HG02884 (cell line): Measurements from ENCODE around the gene ARMC12.

Source experiments
- ATAC-seq: cut with Tn5 transposase; IDR thresholded peaks from one replicate; pipeline ENCODE4 v1.9.1; 2021; ENCODE audit warnings: mild to moderate bottlenecking, moderate library complexity; ENCODE audit not compliant: unreplicated experiment

ARMC12 gene

DNA sequence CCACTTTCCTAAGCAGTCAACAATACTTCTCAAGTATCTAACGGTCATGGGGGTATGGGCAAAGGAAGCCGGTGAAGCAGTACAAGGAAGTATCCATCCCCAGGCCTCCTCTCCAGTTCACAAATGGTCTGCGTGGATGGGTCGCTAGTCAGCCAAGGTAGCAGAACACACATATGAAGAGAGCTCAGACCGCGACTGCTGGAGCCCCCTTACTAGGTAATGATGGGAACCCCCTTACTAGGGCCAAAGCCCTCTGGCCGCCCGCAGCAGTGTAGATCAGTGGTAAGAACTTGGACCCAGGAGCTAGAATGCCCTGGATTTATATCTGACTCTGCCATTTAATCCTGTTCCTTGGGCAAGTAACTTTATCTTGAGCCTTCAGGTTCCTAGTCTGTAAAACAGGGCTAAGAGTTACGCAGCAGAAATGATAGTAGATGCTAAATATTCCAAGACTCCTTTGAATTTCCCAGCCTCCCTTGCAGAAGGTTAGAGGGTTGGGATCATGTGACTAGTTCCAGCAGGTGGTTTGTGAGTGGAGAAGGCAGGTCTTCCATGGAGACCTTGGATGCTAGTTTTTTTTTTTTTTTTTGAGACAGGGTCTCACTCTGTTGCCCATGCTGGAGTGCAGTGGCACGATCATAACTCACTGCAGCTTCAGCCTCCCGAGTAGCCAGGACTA lies 37.4 kb downstream of the ARMC12 start:
- no peak for ATAC-seq

DNA sequence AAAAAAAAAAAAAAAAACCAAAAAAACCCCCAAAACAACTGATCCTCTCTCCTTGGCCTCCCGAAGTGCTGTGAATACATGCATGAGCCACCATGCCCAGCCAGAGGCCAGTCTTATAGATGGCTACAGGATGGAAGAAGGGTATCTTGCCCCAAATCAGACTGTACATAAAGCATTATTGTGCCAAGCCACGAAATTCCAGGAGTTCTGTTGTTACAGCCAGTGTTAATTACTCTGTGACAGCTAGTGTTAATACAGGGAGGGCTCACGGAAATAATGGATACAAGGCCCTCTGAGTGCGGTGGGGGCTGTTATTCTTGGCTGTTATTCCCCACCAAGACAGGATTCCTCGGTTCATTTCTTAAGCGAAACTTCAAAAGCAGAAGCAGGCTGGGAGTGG lies 38.2 kb downstream of the ARMC12 start:
- ATAC-seq, result no peak

DNA sequence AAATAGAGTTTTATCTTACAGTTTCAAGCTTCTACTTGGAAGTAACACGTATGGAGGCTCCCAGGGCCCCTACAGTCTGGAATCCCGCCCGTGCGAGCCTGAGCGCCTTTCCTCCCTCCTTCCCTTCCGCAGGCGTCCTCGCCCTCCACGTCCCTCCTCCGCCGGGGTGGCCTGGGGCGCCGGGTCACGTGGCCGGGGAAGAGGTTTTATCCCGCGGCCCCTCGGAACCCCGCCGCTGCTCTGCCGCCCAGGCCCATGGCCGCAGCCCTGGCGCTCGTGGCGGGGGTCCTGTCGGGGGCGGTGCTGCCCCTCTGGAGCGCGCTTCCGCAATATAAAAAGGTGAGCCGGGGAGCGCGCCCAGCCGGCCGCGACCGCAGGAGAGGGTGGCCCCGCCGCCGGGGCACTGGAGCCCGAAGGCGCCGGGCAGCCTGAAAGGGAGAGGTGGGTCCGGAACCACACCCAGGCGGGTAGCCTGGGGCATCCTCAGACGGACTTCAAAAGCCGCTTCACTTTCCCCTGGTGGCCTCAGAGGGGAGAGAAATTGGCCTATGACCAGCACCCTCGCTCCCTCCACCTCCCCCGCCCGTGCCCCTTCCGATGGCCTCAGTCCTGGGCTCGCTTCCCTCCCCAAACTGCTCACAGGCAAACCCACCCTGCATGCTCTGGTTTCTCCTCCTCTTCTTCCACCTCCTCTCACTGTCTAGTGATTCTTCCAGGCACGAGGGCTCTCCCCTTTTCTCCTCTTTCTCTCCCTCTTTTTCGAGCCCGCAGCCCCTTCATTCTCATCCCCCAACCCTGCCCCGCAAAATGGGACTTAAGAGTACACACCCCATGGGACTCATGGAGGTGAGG lies 39.8 kb downstream of the ARMC12 start, which contains the start of gene CLPSL2:
Gene CLPSL2, plus strand, starts transcription at position 235 of the 852 bp plus-strand sequence. Its CDS starts 21 bp downstream, at position 256.
- ATAC-seq, result no peak

DNA sequence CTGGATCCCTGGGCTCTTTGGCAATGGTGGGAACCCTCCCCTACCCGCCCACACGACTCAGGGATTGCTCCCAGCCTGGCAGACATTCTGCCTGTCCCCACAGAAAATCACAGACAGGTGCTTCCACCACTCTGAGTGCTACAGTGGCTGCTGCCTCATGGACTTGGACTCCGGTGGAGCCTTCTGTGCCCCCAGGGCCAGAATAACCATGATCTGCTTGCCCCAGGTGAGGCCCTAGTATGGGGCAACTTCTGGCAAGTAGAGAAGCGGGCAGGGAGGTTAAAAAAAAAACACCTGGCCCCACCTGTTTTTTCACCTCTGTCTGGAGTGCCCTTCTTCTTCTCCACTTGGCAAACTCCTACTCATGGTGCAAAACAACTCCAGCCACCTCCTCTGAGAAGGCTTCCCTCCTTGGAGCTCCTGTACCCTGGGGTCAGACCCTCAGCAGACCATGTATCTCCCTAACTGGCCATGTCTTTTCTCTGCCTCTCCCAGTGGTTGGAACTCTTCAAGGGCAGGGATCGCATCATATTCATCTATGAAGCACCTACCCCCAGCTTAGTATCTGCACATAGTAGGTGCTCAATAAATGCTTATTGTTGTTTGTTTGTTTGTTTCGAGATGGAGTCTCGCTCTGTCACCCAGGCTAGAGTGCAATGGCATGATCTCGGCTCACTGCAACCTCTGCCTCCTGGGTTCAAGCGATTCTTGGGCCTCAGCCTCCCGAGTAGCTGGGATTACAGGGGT lies 40.7 kb downstream of the ARMC12 start:
- ATAC-seq, result no peak

DNA sequence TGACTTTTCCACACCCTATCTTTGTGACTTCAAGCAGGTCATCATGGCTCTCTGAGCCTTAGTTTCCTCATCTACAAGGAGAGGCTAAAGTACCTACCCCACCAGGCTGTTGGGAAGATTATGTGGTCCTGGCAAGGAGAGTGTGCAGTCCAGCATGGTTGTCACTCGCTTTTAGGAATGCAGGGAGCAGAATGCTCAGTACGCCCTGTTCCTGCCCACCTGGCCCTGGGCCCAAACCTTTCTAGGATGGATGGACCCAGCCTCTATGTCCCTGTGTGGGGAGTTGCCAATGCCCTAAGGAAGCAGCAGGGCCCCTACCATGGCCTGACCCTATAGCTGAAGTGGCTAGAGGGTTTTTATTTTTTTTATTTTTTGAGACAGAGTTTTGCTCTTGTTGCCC lies 41.6 kb downstream of the ARMC12 start:
- ATAC-seq, result no peak

DNA sequence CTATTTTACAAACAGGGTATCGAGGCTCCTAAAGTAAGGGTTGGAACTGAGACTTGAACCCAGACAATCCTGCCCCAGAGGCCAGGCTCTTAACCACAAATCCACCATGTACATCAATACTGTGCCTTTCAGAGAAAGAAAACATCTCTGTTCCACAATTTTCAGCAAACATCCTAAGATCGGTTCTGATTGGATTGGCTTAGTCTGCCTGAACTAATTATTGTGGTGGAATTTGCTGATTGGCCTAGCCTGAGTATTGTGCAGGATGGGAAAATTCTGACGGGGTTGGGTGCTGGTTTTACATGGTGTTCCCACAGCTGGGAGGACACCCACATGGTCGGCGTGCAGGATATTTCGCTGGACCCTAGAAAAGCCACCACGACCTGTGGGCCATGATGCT lies 43.9 kb downstream of the ARMC12 start, which contains the start of gene CLPSL1:
Gene CLPSL1, plus strand, starts transcription at position 301 of the 400 bp plus-strand sequence. Its CDS starts 92 bp downstream, at position 393.
- no peak for ATAC-seq

DNA sequence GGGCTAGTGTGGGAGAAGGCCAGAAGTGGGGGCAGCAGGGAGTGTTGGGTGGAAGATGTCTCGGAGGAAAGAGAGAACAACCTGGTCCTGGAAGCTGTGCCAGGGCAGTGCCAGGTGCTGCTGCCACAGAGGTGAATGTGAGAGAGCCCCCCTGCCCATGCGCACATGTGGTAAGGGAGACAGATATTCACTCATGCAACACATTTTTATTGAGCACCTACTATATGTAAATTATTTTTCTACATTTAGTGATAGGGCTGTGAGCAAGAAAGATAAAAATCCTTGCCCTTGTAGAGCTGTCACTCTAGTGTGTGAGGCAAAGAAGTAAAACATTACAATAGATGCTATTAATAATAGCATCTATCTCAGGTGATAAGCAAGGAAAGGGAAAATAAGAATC lies 44.5 kb downstream of the ARMC12 start:
- no peak for ATAC-seq

DNA sequence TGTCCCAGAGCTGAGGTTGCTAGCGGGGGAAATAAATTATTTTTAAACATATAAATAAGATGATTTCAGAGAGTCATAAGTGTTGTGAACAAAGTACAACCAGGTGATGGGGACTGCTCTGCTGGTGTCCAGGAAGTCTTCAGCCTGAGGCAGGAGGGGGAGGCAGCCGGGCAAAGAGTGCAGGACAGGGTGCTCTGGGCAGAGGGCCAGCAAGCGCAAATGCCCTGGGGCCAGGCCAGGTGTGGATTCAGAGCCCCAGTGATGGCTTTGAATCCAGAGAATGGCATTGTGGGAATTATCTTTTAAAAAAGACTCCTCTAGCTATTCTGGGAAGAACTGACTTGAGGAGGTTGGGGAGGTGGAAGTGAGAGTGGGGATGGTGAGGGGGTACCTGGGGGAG lies 45.6 kb downstream of the ARMC12 start:
- no peak for ATAC-seq

DNA sequence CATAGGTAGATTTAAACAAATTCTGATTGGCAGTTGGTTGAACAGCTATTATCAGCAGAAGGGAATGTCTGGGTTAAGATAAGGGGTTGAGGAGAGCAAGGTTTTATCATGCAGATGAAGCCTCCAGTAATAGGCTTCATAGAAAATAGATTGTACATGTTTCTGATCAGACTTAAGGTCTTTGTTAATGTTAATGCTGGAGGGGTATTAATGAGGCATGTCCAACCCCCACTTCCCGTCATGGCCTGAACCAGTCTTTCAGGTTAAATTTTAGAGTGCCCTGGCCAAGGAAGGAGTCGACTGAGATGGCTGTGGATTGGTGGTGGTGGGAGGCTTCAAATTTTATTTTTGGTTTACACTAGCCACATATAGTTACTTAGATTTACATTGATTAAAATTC lies 47.4 kb downstream of the ARMC12 start:
- ATAC-seq, result no peak

DNA sequence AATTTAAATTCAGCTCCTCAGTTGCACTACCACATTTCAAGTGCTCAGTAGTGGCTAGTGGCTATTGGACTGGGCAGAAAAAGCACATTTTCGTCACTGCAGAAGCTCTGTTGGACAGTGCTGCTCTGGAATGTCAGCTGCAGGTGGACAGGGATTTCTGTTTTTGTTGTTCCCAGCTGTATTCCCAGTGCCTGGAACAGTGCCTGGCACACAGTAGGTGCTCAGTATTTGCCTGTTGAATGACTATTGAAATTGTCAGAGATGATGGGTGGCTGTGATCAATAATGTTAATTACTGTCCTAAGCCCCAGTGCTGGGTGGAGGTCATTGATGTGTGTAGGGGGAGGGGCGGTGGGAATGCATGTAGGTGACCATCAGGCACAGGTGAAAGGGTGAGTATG lies 49.4 kb downstream of the ARMC12 start:
- no peak for ATAC-seq

DNA sequence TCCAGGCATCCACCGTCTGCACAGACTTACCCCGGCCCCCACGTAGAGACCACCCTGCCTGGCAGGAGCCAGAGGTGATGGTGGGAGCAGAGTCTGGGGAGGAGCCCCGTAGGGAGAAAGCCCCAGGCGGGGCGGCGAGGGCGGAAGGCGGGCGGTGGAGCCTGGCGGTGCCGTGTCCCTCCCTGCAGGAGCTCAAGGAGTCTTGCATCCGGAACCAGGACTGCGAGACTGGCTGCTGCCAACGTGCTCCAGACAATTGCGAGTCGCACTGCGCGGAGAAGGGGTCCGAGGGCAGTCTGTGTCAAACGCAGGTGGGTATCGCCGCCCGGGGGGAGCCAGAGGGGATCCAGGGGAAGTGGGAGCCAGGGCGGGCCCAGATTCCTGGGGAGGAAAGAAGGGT lies 50.0 kb downstream of the ARMC12 start:
- no peak for ATAC-seq

DNA sequence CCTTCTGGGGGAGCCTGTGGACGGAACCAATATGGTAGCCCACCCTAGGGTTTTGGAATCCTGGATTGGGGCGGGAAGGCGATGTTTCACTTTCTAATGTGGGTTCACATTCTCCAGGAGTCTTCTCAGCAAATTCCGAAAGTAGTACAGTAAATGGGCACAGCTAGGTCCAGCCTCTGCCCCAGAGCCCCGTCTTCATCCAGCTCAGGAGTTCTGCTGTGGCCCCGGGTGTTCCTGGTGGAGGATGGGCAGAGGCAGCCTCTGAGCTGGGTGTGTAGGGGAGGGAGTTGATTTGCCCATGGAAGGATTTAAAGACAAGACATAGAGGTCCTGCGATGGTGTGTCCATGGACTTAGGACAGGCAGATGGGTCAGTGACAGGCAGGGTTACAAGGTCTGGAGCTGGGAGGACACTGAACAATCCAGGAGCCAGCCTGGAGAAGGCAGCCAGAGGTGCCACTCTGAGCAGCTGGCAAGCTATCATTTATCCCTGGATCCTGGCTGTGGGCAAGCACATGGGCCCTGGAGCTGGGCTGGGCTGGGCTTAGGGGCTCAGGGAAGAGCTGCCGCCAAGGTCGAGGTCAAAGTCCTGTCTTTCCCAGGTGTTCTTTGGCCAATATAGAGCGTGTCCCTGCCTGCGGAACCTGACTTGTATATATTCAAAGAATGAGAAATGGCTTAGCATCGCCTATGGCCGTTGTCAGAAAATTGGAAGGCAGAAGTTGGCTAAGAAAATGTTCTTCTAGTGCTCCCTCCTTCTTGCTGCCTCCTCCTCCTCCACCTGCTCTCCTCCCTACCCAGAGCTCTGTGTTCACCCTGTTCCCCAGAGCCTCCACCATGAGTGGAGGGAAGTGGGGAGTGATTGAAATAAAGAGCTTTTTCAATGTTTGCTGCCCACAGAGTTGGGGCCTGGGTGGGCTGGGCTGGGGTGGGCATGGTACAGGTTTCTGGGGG lies 50.7 kb downstream of the ARMC12 start:
- no peak for ATAC-seq

DNA sequence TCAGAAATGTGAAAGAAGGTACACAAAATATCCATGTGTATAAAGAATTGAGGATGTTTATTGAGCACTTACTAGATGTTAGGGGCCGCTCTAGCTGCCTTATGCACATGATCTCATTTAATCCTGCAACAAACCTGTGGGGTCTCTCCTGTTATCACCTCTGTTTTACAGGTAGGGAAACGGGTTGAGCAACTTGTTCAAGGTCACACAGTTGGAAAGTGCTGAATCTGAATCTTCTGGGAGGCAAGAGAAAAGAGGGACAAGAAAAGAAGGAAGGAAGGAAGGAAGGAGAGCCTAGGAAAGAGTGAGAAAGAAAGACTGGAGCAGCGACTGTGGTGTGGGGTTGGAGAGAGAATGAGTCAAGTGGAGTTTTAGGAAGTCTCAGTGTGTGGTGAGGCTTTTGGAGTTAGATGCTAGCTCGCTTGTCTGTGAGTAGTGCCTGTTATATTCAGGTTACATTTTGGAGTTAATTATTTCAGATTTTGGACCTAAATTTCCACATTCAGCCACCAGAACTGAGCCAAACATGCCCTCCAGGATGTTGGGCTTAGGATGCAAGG lies 51.7 kb downstream of the ARMC12 start:
- no peak for ATAC-seq

DNA sequence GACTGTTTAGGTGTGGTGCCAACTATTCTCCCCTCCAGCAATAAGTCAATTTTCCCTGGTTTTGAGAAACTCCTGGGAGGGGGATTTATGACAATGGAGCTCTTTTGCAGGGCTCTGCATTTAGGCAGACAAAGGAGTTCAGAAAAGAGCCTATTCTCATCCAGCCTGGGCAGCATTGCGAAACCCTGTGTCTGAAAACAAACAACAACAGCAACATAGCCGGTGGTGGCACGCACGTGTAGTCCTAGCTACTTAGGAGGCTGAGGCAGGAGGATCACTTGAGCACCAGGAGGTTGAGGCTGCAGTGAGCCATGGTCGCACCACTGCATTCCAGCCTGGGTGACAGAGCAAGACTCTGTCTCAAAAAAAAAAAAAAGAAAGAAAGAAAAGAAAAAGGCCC lies 53.9 kb downstream of the ARMC12 start:
- no peak for ATAC-seq

DNA sequence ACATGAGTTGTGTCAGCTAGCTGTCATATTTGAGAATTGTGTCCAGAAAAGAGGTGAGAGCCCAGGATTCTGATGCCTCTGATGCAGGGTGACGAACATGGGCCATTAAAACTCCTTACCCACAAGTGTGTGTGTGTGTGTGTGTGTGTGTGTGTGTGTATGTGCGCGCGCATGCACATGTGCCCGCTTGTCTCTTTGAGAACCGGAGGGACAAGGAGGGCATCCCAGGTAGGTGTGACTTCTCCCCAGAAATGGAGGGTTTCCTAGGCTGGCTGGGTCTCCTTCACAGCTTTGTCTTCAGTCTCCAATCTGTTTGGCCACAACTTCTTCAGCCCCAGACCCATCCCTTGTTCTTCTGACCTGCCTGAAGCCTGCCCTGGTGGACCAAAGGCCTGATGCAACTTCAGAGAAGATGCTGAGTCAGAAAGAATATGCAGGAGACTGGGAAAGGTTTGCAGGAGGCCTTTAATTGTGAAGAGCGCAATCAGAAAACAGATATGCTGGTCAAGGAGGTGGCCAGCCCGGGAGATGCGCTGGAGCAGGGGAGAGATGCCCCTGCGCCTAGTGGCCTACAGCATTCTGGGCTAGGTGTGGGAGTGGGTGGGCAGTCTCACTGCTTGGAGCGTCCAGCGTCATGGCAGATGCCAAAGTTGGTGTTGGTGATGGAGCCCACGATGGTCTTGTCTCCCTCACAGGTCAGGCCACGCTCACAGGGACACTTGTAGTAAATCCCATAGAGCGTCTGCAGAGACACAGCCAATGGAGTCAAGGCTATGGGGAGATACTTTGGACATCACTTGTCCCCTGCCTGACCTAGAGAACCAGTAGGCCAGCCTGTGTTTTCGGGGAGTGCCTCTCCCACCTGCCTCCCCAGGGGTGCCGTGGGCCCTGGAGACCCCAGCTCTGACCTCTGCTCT lies 58.0 kb downstream of the ARMC12 start:
- ATAC-seq, result no peak

DNA sequence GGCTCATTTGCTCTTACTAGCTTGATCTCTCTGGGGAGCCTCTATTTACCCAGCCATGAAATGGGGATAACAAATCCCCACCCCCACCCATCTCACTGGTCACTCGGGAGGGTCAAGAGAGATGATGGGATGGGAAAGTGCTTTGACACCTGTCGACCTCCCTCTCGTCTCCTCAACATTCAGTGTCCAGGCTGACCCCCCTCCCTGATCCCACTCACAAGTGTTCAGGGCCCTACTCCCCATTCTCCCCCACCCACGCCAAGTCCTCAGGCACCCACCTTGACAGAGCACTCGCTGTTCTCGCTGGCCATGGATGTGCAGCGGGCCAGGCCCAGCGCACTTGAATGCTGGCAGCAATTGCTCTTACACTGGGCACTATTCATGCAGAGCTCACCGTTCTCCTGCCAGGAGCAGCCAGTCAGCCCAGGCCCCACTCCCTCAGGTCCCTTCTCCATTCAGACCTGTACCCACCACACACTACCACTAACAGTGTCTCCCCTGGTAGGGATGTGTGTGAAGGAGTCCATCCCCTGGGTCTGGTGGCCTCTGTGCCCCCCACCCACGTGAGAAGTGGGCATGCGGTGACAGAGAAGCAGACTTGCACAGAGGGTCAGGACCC lies 58.7 kb downstream of the ARMC12 start:
- no peak for ATAC-seq

DNA sequence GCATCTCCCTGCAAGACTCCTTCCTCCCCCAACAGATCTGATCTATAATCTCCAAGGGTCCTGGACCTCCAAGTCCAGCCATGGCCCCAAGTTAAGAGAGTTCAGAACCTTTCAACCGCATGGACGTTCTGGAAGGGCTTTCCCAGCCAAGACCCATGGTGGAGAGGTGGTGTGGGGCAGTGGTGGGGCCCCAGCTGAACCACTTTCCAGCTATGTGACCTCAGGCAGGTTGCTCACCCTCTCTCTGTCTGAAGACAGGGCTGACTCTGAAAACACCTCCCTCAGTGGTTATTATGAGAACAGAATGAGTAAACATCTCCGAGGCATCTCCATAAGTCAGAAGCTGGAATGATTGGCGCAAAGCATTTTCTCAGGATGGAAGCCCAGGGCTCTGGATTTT lies 59.4 kb downstream of the ARMC12 start:
- no peak for ATAC-seq

DNA sequence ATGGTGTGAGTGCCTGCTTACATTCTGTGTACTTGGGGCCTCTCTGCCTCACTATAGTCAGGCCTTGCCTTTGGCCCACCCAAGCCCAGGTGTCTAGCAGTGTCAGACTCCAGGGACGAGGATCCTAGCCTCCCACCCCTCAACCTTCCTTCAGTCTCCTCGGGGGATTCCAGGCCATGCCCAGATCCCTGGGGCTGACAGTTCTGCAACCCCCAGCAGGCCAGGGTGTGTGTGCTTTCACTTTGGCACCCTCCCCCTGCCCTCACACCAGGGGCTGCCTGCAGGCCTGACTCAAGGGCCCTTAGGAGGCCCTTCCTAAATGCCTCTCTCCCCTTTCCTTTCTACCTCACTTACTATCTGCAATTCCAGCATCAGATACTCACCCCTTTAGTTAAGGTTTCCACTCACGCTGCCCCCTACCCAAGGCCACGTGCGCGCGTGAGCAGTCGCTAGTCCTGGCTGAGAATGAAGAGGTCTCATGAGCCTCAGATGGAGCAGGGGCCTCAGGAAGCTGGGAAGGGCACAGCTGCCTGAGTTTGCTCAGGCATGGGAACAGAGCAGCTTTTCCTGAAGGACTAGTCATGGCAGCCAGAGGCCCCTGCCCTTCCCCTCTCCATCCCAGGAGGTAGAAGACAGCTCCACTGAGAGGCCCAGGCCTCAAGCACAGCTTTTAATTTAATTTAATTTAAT lies 61.1 kb downstream of the ARMC12 start:
- ATAC-seq, result no peak
